Adrenal gland (tissue), 5 donors: Measurements from ENCODE around the gene DIO2.

Experiments used
- CTCF ChIP-seq, 6 experiments: fragments of 450-650 bp in 4 of 6; fragments of 200-600 bp in 2 of 6; sonication (generic) in 1 of 6; IDR thresholded peaks; 1 replicate in 5 of 6; 2 replicates in 1 of 6; pipeline versions ENCODE4 v1.5.1 to v1.8.0; 2016 to 2021; ENCODE audit warnings: antibody characterized with exemption in 6 of 6, mild to moderate bottlenecking in 2 of 6, moderate library complexity in 1 of 6
- POLR2A ChIP-seq, 2 donors: fragments of 450-650 bp; IDR thresholded peaks; one replicate each; pipeline ENCODE4 v1.6.1; 2017; ENCODE audit warnings: antibody characterized with exemption in 2 of 2, mild to moderate bottlenecking in 2 of 2, moderate library complexity in 1 of 2
- donor health status: DM: no; HTN: no; CAD: no.

GRCh38 chr14:80237143-80237542, 25.8 kb upstream of the DIO2 start:
- no peak for TF ChIP-seq POLR2A (IDR thresholded peaks at IDR 0.05)
- no peak for TF ChIP-seq CTCF (IDR thresholded peaks at IDR 0.05)
